Measurements from ENCODE around the gene RAPGEF6.

Gene RAPGEF6

DNA sequence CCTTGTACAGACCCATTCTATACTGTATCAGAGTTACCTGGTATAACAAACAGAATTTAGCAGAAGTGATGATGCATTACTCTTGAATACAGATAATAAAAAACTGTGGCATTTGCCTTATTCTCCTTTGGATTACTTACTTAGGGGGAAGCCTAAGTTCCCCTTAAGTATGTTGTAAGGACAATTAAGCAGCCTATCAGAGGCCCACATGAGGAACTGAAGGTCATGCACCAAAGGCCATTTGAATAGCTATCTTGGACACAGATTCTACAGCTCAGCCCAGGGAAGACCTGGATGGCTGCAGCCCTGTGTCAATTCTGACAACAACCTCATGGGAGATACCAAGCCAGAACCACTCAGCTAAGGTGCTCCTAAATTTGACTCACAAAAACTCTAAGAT lies 125.2 kb downstream of the RAPGEF6 start:
- Histone ChIP-seq H3K27me3 (ENCODE audit: insufficient read depth, low read length, poor library complexity, severe bottlenecking) (no peaks in the 10 kb centered on the region), H3K4me3 (ENCODE audit: low read length, poor library complexity, severe bottlenecking) (no peak overlapping the region), H4K20me1 (ENCODE audit: insufficient read depth, low read length, poor library complexity, severe bottlenecking) (peaks cover 3% of the 10 kb centered on the region), H3K36me3 (ENCODE audit: insufficient read depth, low read length) (peaks cover 25% of the 10 kb centered on the region; the same call in 1 of the 2 replicates), H3K9me3 (ENCODE audit: insufficient read depth, low read depth, low read length) (no peaks in the 10 kb centered on the region), H3K9ac (ENCODE audit: low read depth, low read length, poor library complexity, severe bottlenecking) (no peak overlapping the region), H3K4me1 (ENCODE audit: insufficient read depth, low read length, poor library complexity, severe bottlenecking) (peaks cover 17% of the 10 kb centered on the region), H3K79me2 (ENCODE audit: insufficient read depth, low read length) (0 out of 2 replicates have a peak, but pooled peaks cover 4% of the 10 kb centered on the region), H3K9me2 (replicated peaks; ENCODE audit: low read depth, low read length) (no peaks in the 10 kb centered on the region), H3F3A (ENCODE audit: low read depth) (0 out of 2 replicates have a peak, but pooled peaks cover 2% of the 10 kb centered on the region), H2AFZ (ENCODE audit: low read length) (no peak overlapping the region), H3K4me2 (ENCODE audit: low read depth, low read length, poor library complexity, severe bottlenecking) (no peak overlapping the region)
- TF ChIP-seq, protein P1, sequence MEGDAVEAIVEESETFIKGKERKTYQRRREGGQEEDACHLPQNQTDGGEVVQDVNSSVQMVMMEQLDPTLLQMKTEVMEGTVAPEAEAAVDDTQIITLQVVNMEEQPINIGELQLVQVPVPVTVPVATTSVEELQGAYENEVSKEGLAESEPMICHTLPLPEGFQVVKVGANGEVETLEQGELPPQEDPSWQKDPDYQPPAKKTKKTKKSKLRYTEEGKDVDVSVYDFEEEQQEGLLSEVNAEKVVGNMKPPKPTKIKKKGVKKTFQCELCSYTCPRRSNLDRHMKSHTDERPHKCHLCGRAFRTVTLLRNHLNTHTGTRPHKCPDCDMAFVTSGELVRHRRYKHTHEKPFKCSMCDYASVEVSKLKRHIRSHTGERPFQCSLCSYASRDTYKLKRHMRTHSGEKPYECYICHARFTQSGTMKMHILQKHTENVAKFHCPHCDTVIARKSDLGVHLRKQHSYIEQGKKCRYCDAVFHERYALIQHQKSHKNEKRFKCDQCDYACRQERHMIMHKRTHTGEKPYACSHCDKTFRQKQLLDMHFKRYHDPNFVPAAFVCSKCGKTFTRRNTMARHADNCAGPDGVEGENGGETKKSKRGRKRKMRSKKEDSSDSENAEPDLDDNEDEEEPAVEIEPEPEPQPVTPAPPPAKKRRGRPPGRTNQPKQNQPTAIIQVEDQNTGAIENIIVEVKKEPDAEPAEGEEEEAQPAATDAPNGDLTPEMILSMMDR (conservative IDR thresholded peaks at IDR 0.05; ENCODE audit: low read length): no peak
- TF ChIP-seq EZH2phosphoT487 (IDR thresholded peaks at IDR 0.05; ENCODE audit: borderline replicate concordance): no peak

DNA sequence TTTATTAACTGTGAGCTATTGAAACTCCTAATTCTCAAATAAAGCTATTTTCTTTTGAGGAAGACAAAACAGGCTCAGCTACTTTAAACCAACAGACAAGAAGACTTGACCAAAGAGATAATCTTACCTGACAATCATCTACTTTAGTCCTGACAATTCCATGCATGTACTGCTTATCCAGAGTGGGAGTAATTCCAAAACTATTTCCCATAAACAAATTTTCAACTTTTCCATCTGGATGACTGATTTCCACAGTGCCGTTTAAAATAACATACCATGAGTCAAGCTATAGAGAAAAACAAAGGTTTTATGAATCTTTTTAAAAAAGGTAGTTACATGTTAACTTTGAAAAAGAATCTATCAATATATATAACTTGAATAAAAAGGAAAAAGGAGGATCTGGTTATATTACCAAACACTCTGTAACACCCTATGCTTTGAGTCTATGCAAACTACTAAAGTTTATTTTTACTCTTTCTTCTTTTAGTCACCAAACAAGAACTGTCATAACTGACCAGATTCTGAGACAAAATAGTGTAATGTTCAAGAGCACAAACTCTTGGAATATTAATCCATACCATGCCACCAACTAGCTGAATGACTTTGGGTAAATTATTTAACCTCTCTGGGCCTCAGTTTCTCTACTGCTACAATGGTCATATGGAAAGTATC lies 129.7 kb downstream of the RAPGEF6 start:
- Histone ChIP-seq H3K36me3 (ENCODE audit: insufficient read depth, low read length) (peaks cover 39% of the 10 kb centered on the region; the same call in 1 of the 2 replicates), H3K9me3 (ENCODE audit: insufficient read depth, low read depth, low read length) (no peaks in the 10 kb centered on the region), H3F3A (ENCODE audit: low read depth) (no peaks in the 10 kb centered on the region), H3K79me2 (ENCODE audit: insufficient read depth, low read length) (no peaks in the 10 kb centered on the region), H3K4me2 (ENCODE audit: low read depth, low read length, poor library complexity, severe bottlenecking) (no peak overlapping the region), H3K9ac (ENCODE audit: low read depth, low read length, poor library complexity, severe bottlenecking) (no peak overlapping the region), H3K4me1 (ENCODE audit: insufficient read depth, low read length, poor library complexity, severe bottlenecking) (no peaks in the 10 kb centered on the region), H2AFZ (ENCODE audit: low read length) (no peak overlapping the region), H3K27me3 (ENCODE audit: insufficient read depth, low read length, poor library complexity, severe bottlenecking) (no peaks in the 10 kb centered on the region), H3K4me3 (ENCODE audit: low read length, poor library complexity, severe bottlenecking) (no peak overlapping the region), H3K9me2 (replicated peaks; ENCODE audit: low read depth, low read length) (no peaks in the 10 kb centered on the region), H4K20me1 (ENCODE audit: insufficient read depth, low read length, poor library complexity, severe bottlenecking) (no peaks in the 10 kb centered on the region)
- TF ChIP-seq EZH2phosphoT487 (IDR thresholded peaks at IDR 0.05; ENCODE audit: borderline replicate concordance): no peak
- TF ChIP-seq, protein P1 (conservative IDR thresholded peaks at IDR 0.05; ENCODE audit: low read length): no peak

DNA sequence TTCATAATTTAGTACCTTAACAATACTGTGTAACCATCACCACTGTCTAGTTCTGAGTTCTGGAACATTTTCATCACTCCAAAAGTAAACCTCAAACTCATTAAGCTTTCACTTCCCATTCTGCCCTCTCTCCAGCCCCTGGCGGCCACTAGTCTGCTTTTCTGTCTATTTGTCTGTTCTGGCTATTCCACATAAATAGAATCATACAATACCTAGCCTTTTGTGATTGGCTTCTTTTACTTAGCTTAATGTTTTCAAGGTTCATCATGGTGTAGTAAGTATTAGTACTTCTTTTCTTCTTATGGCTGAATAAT lies 138.7 kb downstream of the RAPGEF6 start:
- Histone ChIP-seq H3F3A (ENCODE audit: low read depth) (no peaks in the 10 kb centered on the region), H3K79me2 (ENCODE audit: insufficient read depth, low read length) (no peaks in the 10 kb centered on the region), H3K9ac (ENCODE audit: low read depth, low read length, poor library complexity, severe bottlenecking) (no peak overlapping the region), H3K9me3 (ENCODE audit: insufficient read depth, low read depth, low read length) (no peaks in the 10 kb centered on the region), H4K20me1 (ENCODE audit: insufficient read depth, low read length, poor library complexity, severe bottlenecking) (no peaks in the 10 kb centered on the region), H3K4me1 (ENCODE audit: insufficient read depth, low read length, poor library complexity, severe bottlenecking) (no peaks in the 10 kb centered on the region), H3K36me3 (ENCODE audit: insufficient read depth, low read length) (peaks cover 50% of the 10 kb centered on the region), H3K4me2 (ENCODE audit: low read depth, low read length, poor library complexity, severe bottlenecking) (no peak overlapping the region), H3K4me3 (ENCODE audit: low read length, poor library complexity, severe bottlenecking) (no peak overlapping the region), H3K27me3 (ENCODE audit: insufficient read depth, low read length, poor library complexity, severe bottlenecking) (no peaks in the 10 kb centered on the region), H3K9me2 (replicated peaks; ENCODE audit: low read depth, low read length) (no peaks in the 10 kb centered on the region), H2AFZ (ENCODE audit: low read length) (no peak overlapping the region)
- no peak for TF ChIP-seq EZH2phosphoT487 (IDR thresholded peaks at IDR 0.05; ENCODE audit: borderline replicate concordance)
- TF ChIP-seq, protein P1 (conservative IDR thresholded peaks at IDR 0.05; ENCODE audit: low read length): no peak
